GM21737 (cell line): ENCODE measurements around the gene GAB2.
"Not testable (repeated sequence)": the region's sequence is repeated elsewhere in the genome, so short reads cannot be mapped to it uniquely, and the experiment has no call there.

Experiments used
- ATAC-seq: cut with Tn5 transposase; IDR thresholded peaks from one replicate; pipeline ENCODE4 v1.9.1; 2021; ENCODE audit warnings: mild to moderate bottlenecking, moderate library complexity; ENCODE audit not compliant: unreplicated experiment

GAB2 gene

GRCh38 chr11:78417175-78417887 is at the start of gene GAB2:
Gene GAB2 (minus strand): TSS chr11:78417820. CDS start chr11:78417720, 100 bp downstream.
- ATAC-seq, result peak; percentile 8

- ATAC-seq, result no peak
Measured at GRCh38 chr11:78467370-78467769, 49.8 kb upstream of the GAB2 start.

- ATAC-seq, result peak; percentile 96
Measured at GRCh38 chr11:78465169-78465942, 47.7 kb upstream of the GAB2 start.

- ATAC-seq, result not testable (repeated sequence)
Measured at GRCh38 chr11:78464787-78465168, 47.2 kb upstream of the GAB2 start.

GRCh38 chr11:78460471-78460870 is 42.9 kb upstream of the GAB2 start:
- ATAC-seq, result no peak

- no peak for ATAC-seq
Measured at GRCh38 chr11:78459738-78460137, 42.1 kb upstream of the GAB2 start.

GRCh38 chr11:78457448-78457847 is 39.8 kb upstream of the GAB2 start:
- ATAC-seq, result no peak

- no peak for ATAC-seq
Measured at GRCh38 chr11:78453140-78453935, 35.7 kb upstream of the GAB2 start.

GRCh38 chr11:78451371-78452150 is 33.9 kb upstream of the GAB2 start:
- no peak for ATAC-seq

GRCh38 chr11:78450866-78451265 is 33.2 kb upstream of the GAB2 start:
- ATAC-seq, result no peak

GRCh38 chr11:78449866-78450265 is 32.2 kb upstream of the GAB2 start:
- ATAC-seq, result no peak

- no peak for ATAC-seq
Measured at GRCh38 chr11:78446210-78446609, 28.6 kb upstream of the GAB2 start.

GRCh38 chr11:78444726-78445125 is 27.1 kb upstream of the GAB2 start:
- no peak for ATAC-seq

GRCh38 chr11:78441956-78442355 is 24.3 kb upstream of the GAB2 start:
- ATAC-seq, result no peak

- ATAC-seq, result peak; percentile 69
Measured at GRCh38 chr11:78438298-78438975, 20.8 kb upstream of the GAB2 start.

- ATAC-seq, result no peak
Measured at GRCh38 chr11:78432956-78433355, 15.3 kb upstream of the GAB2 start.

GRCh38 chr11:78432058-78432515 is 14.5 kb upstream of the GAB2 start:
- no peak for ATAC-seq

GRCh38 chr11:78429660-78430059 is 12.0 kb upstream of the GAB2 start:
- ATAC-seq, result peak; percentile 37

- no peak for ATAC-seq
Measured at GRCh38 chr11:78429209-78429608, 11.6 kb upstream of the GAB2 start.

GRCh38 chr11:78428773-78429172 is 11.2 kb upstream of the GAB2 start:
- ATAC-seq, result no peak
